HepG2 (cell line): ENCODE measurements around the gene HINT2. TPM values are rescaled to one million over a fixed set of nuclear protein-coding genes. Genes with fewer than 3 reads are reported as not detected.

Experiments used
- ATAC-seq: fragments of 200-7000 bp; cut with Tn5 transposase; 3 replicates; pipeline ENCODE4 v1.9.1; 2020; ENCODE audit warnings: mild to moderate bottlenecking, moderate library complexity
- BruUV-seq: library from RNA; stranded (reverse); fragments of 400-500 nt; replicated peaks from 2 replicates; lab custom pipeline; 2021; lab: Mats Ljungman, UMichigan
- CTCF ChIA-PET: fragments of 300-600 bp; formaldehyde crosslinking; extraction: SDS; loops from one replicate; lab custom pipeline; 2021; ENCODE audit warnings: low total read pairs, inconsistent platforms, low intra/inter-chr PET ratio; lab: Yijun Ruan, JAX
- POLR2A ChIA-PET: fragments of 350-600 bp; sonication (Branson Sonifier 250); formaldehyde crosslinking; loops from one replicate; lab custom pipeline; 2020; ENCODE audit warnings: antibody characterized with exemption, inconsistent platforms; lab: Yijun Ruan, JAX
- DNase-seq: peaks from one replicate; pipeline ENCODE4 v3.0.0-alpha.2; 2015; ENCODE audit warnings: low spot score
- FAIRE-seq: peaks from 3 replicates; lab custom pipeline; 2011; peaks lifted over from hg19 to GRCh38; lab: Jason Lieb, UNC
- H2AFZ ChIP-seq: one replicate; pipeline ENCODE4 v1.6.1; 2011; ENCODE audit warnings: low read length, inconsistent platforms
- H3K27ac ChIP-seq: fragments of 300-600 bp; 3 replicates; pipeline ENCODE4 v1.8.0; 2011; ENCODE audit warnings: mixed run types, mild to moderate bottlenecking, mixed read lengths, low read length, inconsistent platforms; ENCODE audit not compliant: insufficient read depth; ENCODE audit errors: extremely low read length
- H3K27me3 ChIP-seq, 2 experiments: fragments of 200-600 bp in 1 of 2; 2 replicates in 1 of 2; 3 replicates in 1 of 2; pipeline versions ENCODE4 v1.6.0 to v1.8.0; 2011; ENCODE audit warnings: low read length in 2 of 2, mild to moderate bottlenecking in 2 of 2, moderate library complexity in 2 of 2, inconsistent platforms in 1 of 2; ENCODE audit not compliant: insufficient read depth in 2 of 2, control insufficient read depth in 1 of 2
- H3K36me3 ChIP-seq, 2 experiments: fragments of 200-600 bp in 1 of 2; replicated peaks in 1 of 2; 2 replicates in 1 of 2; 3 replicates in 1 of 2; pipeline versions ENCODE4 v1.5.1 to v1.8.0; 2011; ENCODE audit warnings: low read length in 2 of 2, inconsistent platforms in 1 of 2; ENCODE audit not compliant: insufficient read depth in 2 of 2, control insufficient read depth in 1 of 2
- H3K4me1 ChIP-seq: 2 replicates; pipeline ENCODE4 v1.5.1; 2012; ENCODE audit warnings: low read length, inconsistent platforms; ENCODE audit not compliant: insufficient read depth
- H3K4me2 ChIP-seq: 2 replicates; pipeline ENCODE4 v1.6.0; 2011; ENCODE audit warnings: low read depth, low read length, inconsistent platforms
- H3K4me3 ChIP-seq, 3 experiments: fragments of 200-600 bp in 1 of 3; sonication (generic), shearing (Covaris generic) in 1 of 3; replicated peaks in 1 of 3; 2 replicates each; pipeline ENCODE4 v1.5.1; 2011 to 2016; ENCODE audit warnings: low read length in 3 of 3, inconsistent platforms in 2 of 3, low read depth in 2 of 3, mild to moderate bottlenecking in 2 of 3, control low read depth in 1 of 3, mixed read lengths in 1 of 3; ENCODE audit not compliant: insufficient read depth in 1 of 3
- H3K79me2 ChIP-seq: one replicate; pipeline ENCODE4 v1.6.1; 2011; ENCODE audit warnings: low read length, inconsistent platforms; ENCODE audit not compliant: insufficient read depth
- H3K9ac ChIP-seq: 2 replicates; pipeline ENCODE4 v1.6.0; 2011; ENCODE audit warnings: mild to moderate bottlenecking, low read depth, low read length, inconsistent platforms; ENCODE audit not compliant: insufficient read depth
- H3K9me3 ChIP-seq: 2 replicates; pipeline ENCODE4 v1.5.1; 2012; ENCODE audit warnings: mild to moderate bottlenecking, low read length
- H4K20me1 ChIP-seq: 2 replicates; pipeline ENCODE4 v1.6.0; 2011; ENCODE audit warnings: inconsistent platforms, mild to moderate bottlenecking, low read length, moderate library complexity; ENCODE audit not compliant: insufficient read depth
- E2F2 ChIP-seq: sonication (generic); formaldehyde crosslinking; IDR thresholded peaks from 2 replicates; pipeline ENCODE4 v1.4.0; 2020; ENCODE audit warnings: missing genetic modification reagents, borderline replicate concordance
- HBP1 ChIP-seq: IDR thresholded peaks from 2 replicates; pipeline ENCODE4 v1.6.1; 2016; ENCODE audit warnings: low read depth, control low read depth
- POLR2G ChIP-seq: fragments of 200-400 bp; formaldehyde crosslinking; IDR thresholded peaks from 2 replicates; pipeline ENCODE4 v1.6.1; 2018; ENCODE audit warnings: mild to moderate bottlenecking, low read depth, low read length, moderate library complexity
- SIN3A ChIP-seq: IDR thresholded peaks from 2 replicates; pipeline ENCODE4 v1.6.1; 2011; ENCODE audit warnings: low read depth, mild to moderate bottlenecking, control low read depth, low read length, borderline replicate concordance
- TARDBP ChIP-seq: sonication (generic); formaldehyde crosslinking; IDR thresholded peaks from 2 replicates; pipeline ENCODE4 v1.8.0; 2022; ENCODE audit warnings: mild to moderate bottlenecking, missing genetic modification reagents
- ZFP36L1 ChIP-seq: sonication (generic); formaldehyde crosslinking; IDR thresholded peaks from 2 replicates; pipeline ENCODE4 v1.8.0; 2022; ENCODE audit warnings: mild to moderate bottlenecking, missing genetic modification reagents, moderate library complexity
- ZNF34 ChIP-seq: sonication (generic); formaldehyde crosslinking; IDR thresholded peaks from 2 replicates; pipeline ENCODE4 v1.4.0; 2020; ENCODE audit warnings: mild to moderate bottlenecking, missing genetic modification reagents, borderline replicate concordance
- WGBS: methylation state at CpG from one replicate; pipeline ENCODE4 v1.1.6; 2017; ENCODE audit warnings: low lambda C conversion rate; 5-methylcytosine and 5-hydroxymethylcytosine counted together
- in situ Hi-C: cut with HindIII; loops from 2 replicates; pipeline ENCODE4 v1.10.0; 2017; ENCODE audit warnings: low pct_unique_long_range_greater_than_20kb; ENCODE audit not compliant: extremely low pct_ligation_motif_present
- intact Hi-C: fragments of 100-400 bp; cut with micrococcal nuclease; formaldehyde crosslinking; loops from one replicate; pipeline ENCODE4 v1.10.0; 2022; ENCODE audit not compliant: unreplicated experiment
- polyA plus RNA-seq, 8 experiments: library from polyadenylated mRNA; depleted of rRNA in 3 of 8; stranded (reverse) in 7 of 8; unstranded in 1 of 8; fragments of >200 nt; fragmentation: Illumina TruSeq in 4 of 8; extraction: Trizol in 4 of 8; gene quantifications; 2 replicates each; pipeline versions ENCODE4 v1.2.1 to v1.2.3, GENCODE V29; 2011 to 2016; ENCODE audit warnings: low read depth in 4 of 8, missing spikeins in 1 of 8, mixed read lengths in 1 of 8; ENCODE audit not compliant: insufficient read depth in 1 of 8
- total RNA-seq, 5 experiments: library from RNA; depleted of rRNA; stranded (reverse); fragments of >200 nt; fragmentation: Illumina TruSeq; extraction: Trizol; gene quantifications; 2 replicates each; pipeline ENCODE4 v1.2.3, GENCODE V29; 2016; ENCODE audit warnings: low read depth in 1 of 5

The HINT2 gene
- total and polyA plus RNA-seq, 2 of the 13 experiments (the other 11 are each of a cell fraction or from before 2014, with no cell fraction given): 37.9 to 56.2 TPM

DNA sequence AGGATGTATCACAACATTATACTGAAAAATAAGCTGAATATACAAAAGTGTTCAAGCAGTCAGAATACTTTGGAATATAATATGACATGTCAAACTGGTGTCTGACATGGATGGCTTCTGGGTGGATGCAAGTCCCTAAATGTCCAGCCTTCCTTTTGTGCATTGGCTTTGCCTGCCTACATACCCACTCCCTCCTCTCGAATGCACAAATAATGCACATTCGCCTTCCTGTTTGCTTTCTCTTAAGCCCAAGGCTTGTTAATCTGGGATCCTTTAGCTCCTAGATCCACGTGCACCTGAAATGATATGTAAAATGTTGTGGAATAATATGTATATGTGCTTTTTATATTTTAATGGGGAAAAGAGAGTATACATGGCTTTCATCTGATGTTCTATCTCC is 36.3 kb downstream of the HINT2 start:
- in situ Hi-C loops: no loop called here
- CTCF ChIA-PET: no interaction called here
- no peaks in the 10 kb centered on the region for H3K9me3 ChIP-seq
- no peaks in the 10 kb centered on the region for H3K79me2 ChIP-seq
- no peaks in the 10 kb centered on the region for H3K27me3 ChIP-seq
- H3K27ac ChIP-seq: no peak overlapping the region
- no peak overlapping the region for H2AFZ ChIP-seq
- no peak for DNase-seq
- no peak for TF ChIP-seq TARDBP
- TF ChIP-seq ZFP36L1 (CRISPR knock-in tag): no peak
- no peak for TF ChIP-seq HBP1 (CRISPR knock-in tag)
- TF ChIP-seq, all 625 proteins: peak for 0
- no peak overlapping the region for H3K9ac ChIP-seq
- WGBS: 95% methylated on average over 3 of the region's 3 CpGs
- no peak for FAIRE-seq
- ATAC-seq: no peak
- H3K4me1 ChIP-seq: peaks cover 22% of the 10 kb centered on the region
- intact Hi-C loops: no loop called here
- POLR2A ChIA-PET: no interaction called here
- H3K4me3 ChIP-seq: no peak overlapping the region
- no peaks in the 10 kb centered on the region for H4K20me1 ChIP-seq
- H3K36me3 ChIP-seq: peaks cover 0 to 5% of the 10 kb centered on the region in 2 experiments; a peak in 1 of 5 replicates
- no TSS peak for BruUV-seq
- H3K4me2 ChIP-seq: no peak overlapping the region

DNA sequence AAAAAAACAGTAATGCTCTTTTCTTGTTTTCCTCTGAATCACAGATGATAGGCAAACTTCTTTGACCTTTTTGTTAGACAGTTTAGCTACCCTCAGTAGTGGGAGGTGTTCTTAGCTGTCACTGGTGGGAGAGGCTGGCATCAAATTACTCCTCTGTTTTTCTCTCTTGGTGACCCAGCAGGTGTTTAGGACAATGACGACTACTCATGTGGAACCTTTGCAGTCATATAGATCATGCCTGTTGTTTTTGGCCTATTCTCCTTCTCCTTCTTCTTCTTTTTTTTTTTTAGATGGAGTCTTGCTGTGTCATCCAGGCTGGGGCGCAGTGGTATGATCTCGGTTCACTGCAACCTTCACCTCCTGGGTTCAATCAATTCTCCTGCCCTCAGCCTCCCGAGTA is 38.8 kb downstream of the HINT2 start:
- Histone ChIP-seq H3K9me3 (no peaks in the 10 kb centered on the region), H3K36me3 (0 out of 5 replicates have a peak, but pooled peaks cover 0 to 5% of the 10 kb centered on the region in 2 experiments), H2AFZ (no peak overlapping the region), H3K4me1 (peaks cover 37% of the 10 kb centered on the region), H3K4me3 (no peak overlapping the region), H3K79me2 (peaks cover 2% of the 10 kb centered on the region), H3K27me3 (no peaks in the 10 kb centered on the region), H3K27ac (no peak overlapping the region), H4K20me1 (no peaks in the 10 kb centered on the region), H3K4me2 (no peak overlapping the region), H3K9ac (no peak overlapping the region)
- intact Hi-C loops: no loop called here
- FAIRE-seq (no peak), ATAC-seq (no peak), DNase-seq (no peak)
- POLR2A ChIA-PET: no interaction called here
- 92% methylated on average over 4 of the region's 4 CpGs for WGBS
- BruUV-seq: no TSS peak
- in situ Hi-C loops: no loop called here
- no peak for TF ChIP-seq POLR2G
- no peak for TF ChIP-seq SIN3A
- TF ChIP-seq ZNF34: no peak
- no peak for TF ChIP-seq E2F2 (CRISPR knock-in tag)
- CTCF ChIA-PET: no interaction called here
